ENCODE measurements around the gene KRTCAP2. TPM values are rescaled to one million over a fixed set of nuclear protein-coding genes. Genes with fewer than 3 reads are reported as not detected.

Gene KRTCAP2
- total RNA-seq, 4 donors from 2014 or later = 1.5 to 200 (median 62.5) TPM

DNA sequence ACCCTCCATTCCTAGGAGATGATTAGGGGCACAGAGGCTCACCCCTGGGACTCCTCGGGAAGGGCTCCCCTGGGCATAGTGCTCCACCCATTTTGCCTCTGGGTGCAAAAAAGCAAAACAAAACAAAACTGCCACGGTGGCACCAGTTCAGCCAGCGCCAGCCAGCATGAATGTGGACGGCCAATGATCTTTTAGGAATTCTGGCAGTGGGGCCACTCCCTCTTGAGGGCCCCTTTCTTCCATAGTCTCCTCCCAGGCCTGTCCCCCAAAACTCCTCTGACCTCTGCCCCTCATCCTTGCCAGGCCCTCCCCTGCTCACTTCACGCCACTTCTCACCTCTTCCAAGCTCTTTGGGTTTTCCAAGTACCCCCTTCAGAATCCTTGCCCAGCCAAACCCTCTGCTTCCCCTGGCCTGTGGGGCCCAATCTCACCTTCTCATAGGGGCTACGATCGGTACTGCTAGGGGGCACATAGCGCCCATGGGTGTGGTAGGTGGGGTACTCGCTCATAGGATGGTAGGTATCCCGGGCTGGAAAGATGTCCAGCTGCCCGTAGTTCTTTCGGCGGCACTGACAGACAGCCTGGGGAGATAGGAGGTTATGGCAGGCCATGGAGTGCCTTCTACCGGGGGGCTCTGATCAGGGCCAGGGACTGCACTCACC lies 13.8 kb upstream of the KRTCAP2 start:
- H3K27me3 ChIP-seq = no peaks in the 10 kb centered on the region
- no peak overlapping the region for H3K27ac ChIP-seq
- H3K9me3 ChIP-seq = no peaks in the 10 kb centered on the region
- H3K36me3 ChIP-seq = no peaks in the 10 kb centered on the region
- TF ChIP-seq, protein P1, sequence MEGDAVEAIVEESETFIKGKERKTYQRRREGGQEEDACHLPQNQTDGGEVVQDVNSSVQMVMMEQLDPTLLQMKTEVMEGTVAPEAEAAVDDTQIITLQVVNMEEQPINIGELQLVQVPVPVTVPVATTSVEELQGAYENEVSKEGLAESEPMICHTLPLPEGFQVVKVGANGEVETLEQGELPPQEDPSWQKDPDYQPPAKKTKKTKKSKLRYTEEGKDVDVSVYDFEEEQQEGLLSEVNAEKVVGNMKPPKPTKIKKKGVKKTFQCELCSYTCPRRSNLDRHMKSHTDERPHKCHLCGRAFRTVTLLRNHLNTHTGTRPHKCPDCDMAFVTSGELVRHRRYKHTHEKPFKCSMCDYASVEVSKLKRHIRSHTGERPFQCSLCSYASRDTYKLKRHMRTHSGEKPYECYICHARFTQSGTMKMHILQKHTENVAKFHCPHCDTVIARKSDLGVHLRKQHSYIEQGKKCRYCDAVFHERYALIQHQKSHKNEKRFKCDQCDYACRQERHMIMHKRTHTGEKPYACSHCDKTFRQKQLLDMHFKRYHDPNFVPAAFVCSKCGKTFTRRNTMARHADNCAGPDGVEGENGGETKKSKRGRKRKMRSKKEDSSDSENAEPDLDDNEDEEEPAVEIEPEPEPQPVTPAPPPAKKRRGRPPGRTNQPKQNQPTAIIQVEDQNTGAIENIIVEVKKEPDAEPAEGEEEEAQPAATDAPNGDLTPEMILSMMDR (IDR thresholded peaks at IDR 0.05) = no peak
- TF ChIP-seq POLR2A (IDR thresholded peaks at IDR 0.05) = no peak
- DNase-seq = no peak
- H3K4me3 ChIP-seq = no peak overlapping the region
- H3K4me1 ChIP-seq = no peaks in the 10 kb centered on the region
- intact Hi-C loops (cut with DNase I; ENCODE audit: low total_unique reads) = no loop called here

GRCh38 chr1:155186067-155186793 lies 13.1 kb upstream of the KRTCAP2 start:
- H3K9me3 ChIP-seq = no peaks in the 10 kb centered on the region
- H3K36me3 ChIP-seq = no peaks in the 10 kb centered on the region
- H3K4me3 ChIP-seq = no peak overlapping the region
- intact Hi-C loops (cut with DNase I; ENCODE audit: low total_unique reads) = no loop called here
- DNase-seq = no peak
- TF ChIP-seq POLR2A (IDR thresholded peaks at IDR 0.05) = no peak
- TF ChIP-seq, protein P1 (IDR thresholded peaks at IDR 0.05) = no peak
- H3K27ac ChIP-seq = no peak overlapping the region
- H3K27me3 ChIP-seq = no peaks in the 10 kb centered on the region
- no peaks in the 10 kb centered on the region for H3K4me1 ChIP-seq

DNA sequence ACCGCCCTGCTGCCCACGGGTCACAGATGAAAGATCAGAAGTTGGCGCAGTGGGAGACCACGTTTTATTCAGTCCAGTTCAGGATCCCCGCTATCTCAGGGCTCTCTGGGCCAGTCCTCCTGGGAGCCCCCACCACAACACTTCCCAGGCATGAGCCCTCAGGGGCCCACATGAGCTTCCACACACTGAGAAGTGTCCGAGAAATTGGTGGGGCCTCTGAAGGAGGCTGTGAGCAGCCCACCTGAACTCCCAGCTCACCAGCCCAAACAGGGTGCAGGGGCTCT lies 12.6 kb upstream of the KRTCAP2 start:
- no peaks in the 10 kb centered on the region for H3K9me3 ChIP-seq
- H3K4me3 ChIP-seq = no peak overlapping the region
- no peak overlapping the region for H3K27ac ChIP-seq
- H3K27me3 ChIP-seq = no peaks in the 10 kb centered on the region
- TF ChIP-seq, protein P1 (IDR thresholded peaks at IDR 0.05) = no peak
- no peak for TF ChIP-seq POLR2A (IDR thresholded peaks at IDR 0.05)
- no peaks in the 10 kb centered on the region for H3K4me1 ChIP-seq
- intact Hi-C loops (cut with DNase I; ENCODE audit: low total_unique reads) = no loop called here
- DNase-seq = no peak
- no peaks in the 10 kb centered on the region for H3K36me3 ChIP-seq

DNA sequence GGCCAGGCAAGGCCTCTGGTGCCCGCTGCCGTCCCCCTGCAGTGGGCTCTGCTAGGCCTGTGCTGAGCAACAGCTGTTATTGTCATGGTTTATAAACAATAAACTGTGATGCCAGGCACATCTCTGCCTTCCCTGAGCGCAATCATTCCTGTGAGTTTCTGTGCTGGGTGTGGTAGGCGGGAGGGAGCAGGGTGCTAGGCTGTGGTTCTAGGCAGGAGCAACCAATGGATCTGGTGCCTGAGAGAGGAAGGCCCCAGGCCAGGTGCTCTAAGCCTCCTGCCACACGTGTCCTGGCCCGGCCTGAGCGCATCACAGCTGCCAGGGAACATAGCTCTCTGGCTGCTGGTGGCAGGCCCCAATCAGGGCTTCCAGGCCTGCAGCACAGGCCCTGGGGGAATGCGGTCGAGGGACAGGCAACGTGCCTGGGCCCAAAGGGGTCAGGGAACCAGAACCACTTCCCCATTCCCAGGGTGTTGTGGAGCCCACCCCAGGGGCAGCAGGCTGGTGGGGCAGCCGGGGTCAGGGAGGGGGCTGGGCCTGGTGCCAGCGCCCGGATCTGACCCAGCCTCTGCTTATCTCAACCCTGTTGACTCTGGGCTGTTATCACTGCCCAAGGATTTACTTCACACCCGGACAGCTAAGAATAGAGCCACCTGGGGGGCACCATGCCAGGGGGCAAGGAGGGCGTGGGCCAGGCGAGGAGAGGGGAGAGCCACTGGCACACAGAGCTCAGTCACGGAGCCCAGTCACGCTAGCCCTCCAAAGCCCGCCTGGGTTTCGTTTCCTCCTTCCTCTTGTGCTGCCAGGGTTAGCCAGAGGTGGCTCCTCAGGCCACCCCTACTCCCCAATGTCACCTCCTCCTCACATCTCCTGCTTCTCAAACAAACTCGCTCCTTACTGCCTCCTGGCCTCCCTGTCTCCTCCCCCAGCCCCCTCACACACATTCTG lies 12.0 kb upstream of the KRTCAP2 start:
- Histone ChIP-seq H3K4me1 (no peaks in the 10 kb centered on the region), H3K9me3 (no peaks in the 10 kb centered on the region), H3K27ac (no peak overlapping the region), H3K36me3 (no peaks in the 10 kb centered on the region), H3K27me3 (no peaks in the 10 kb centered on the region), H3K4me3 (no peak overlapping the region)
- intact Hi-C loops (cut with DNase I; ENCODE audit: low total_unique reads) = no loop called here
- DNase-seq = no peak
- TF ChIP-seq POLR2A (IDR thresholded peaks at IDR 0.05) = no peak
- TF ChIP-seq, protein P1 (IDR thresholded peaks at IDR 0.05) = no peak
